ENCODE data around the gene IDS. TPM values are rescaled to one million over a fixed set of nuclear protein-coding genes. Genes with fewer than 3 reads are reported as not detected.
"Not testable (repeated sequence)": the region's sequence is repeated elsewhere in the genome, so short reads cannot be mapped to it uniquely, and the experiment has no call there.

IDS gene
- 43.2 TPM for polyA plus RNA-seq (2013, experiment 1 of 2; ENCODE audit: insufficient read length)
- polyA plus RNA-seq (2013, experiment 2 of 2; ENCODE audit: insufficient read length): 42.5 TPM

DNA sequence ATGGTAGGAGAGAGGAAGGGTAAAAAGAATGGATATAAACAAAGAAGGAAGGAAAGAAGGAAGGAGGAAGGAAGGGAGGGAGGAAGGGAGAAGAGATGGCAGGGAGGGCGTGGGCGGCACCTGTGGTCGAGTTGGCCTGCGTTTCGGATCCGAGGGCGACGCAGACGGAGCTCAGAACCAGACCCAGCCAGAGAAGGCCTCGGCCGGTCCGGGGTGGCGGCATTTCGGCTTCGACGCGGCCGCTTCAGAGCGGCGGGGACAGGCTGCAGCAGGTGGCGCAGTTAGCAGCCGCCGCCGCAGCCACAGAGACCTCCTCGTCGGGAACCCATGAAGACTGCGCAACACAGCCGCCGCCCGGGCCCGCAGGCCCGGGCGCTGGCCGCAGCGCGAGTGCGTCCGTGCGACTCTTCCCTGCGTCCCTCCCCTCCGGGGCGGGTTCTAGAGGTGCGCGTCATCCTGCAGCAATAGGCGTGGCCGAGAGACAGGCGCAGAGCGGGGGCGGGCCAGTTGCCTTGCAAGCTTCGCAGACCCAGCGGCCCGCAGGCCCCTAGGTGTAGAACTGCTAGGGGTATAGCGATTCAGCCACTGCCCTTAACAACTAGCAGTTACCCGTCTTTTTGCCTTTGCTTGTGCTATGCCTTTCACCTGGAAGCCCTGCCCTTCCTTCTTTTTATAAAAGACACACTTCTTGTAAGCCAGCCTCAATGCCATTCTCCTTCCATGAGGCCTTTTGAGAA is at the start of gene IDS:
Gene IDS (minus strand): TSS at position 392 of the 737 bp plus-strand sequence. CDS start 169 bp downstream, at position 223.
- DNase-seq: peak; percentile 82

GRCh38 chrX:149551939-149552248 is 46.8 kb upstream of the IDS start:
- DNase-seq: not testable (repeated sequence)

DNA sequence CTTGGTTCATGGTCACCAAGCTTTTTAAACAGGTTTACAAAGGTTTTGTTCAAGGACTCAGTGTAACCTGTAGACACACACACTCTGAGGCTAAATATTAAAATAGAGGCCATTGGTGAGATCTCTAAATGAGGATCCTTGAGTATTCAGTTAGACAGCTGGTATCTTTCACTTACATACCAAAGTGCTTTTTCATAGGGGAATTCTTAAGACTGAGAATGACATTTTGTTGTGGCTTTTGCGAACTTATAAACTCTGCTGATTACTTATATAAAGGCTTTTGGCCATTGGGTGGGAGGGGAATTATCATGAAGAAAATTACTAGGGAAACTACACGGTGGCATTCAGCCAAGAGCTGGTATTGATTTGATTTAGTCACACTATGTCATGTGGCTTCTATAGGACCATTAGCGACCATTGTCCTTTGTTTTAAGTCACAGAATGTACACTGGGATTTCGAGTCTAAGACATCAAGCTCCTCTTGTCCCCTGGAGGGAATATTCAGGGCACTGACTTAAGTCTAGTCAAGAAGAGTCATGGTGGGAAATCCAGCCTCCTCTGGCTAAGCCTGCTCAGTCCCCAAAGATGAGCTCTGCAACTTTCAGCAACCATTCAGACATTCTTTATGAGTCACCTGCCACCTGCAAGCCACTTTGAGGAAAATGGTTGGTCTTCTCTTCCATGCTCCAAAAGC is 46.3 kb upstream of the IDS start:
- not testable (repeated sequence) for DNase-seq

DNA sequence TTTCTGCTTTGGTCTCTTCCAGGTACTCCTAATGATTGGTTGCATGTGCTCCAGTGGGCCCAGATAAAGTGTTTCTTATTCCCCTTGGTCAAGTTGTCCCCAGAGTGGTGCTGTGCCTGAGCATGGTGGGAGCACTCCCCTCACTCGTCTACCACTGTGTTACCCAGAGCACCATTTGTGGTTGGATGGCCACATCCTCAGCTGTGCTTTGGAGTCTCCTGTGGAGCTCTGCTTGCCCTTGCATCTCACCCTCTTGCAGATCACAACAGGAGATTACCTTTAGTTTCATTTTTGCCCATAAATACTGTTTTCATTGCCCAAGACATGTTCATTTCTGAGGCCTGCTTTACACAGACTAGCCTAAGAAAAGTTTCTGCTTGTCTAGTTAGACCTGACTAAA is 45.3 kb upstream of the IDS start:
- not testable (repeated sequence) for DNase-seq

DNA sequence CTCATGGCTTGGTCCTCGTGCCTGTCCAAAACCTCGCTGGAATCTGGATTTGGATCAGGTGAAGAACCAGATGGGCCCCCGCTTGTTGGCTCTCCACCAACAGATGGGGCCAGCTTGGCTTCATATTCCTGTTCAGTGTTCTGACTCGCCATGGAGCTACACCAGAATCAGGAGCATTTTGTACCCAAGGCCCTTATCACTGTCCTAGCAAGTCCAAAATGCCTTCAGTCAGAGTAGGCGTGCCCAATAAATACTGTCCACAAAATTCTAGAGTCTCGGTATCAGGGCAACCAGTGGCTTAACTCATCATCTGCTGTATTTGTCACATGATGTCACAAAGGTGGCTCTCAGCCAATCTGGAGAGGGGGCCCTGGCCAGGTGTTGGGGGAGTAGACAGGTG is 44.6 kb upstream of the IDS start, which contains the start of gene HSFX3:
Gene HSFX3 (minus strand): TSS at position 224 of the 400 bp plus-strand sequence. CDS start 72 bp downstream, at position 152.
- not testable (repeated sequence) for DNase-seq

GRCh38 chrX:149547782-149548181 is 42.7 kb upstream of the IDS start:
- not testable (repeated sequence) for DNase-seq

DNA sequence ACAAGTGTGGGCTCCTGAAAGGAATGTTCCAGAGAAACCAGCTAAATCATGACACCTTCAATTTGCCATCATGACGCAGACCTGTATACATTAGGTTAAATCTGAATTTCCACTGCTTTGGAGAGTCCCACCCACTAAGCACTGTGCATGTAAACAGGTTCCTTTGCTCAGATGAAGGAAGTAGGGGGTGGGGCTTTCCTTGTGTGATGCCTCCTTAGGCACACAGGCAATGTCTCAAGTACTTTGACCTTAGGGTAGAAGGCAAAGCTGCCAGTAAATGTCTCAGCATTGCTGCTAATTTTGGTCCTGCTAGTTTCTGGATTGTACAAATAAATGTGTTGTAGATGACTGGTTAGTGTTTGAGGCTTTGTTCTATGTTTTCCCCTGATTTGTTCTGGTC is 41.9 kb upstream of the IDS start:
- DNase-seq: not testable (repeated sequence)

DNA sequence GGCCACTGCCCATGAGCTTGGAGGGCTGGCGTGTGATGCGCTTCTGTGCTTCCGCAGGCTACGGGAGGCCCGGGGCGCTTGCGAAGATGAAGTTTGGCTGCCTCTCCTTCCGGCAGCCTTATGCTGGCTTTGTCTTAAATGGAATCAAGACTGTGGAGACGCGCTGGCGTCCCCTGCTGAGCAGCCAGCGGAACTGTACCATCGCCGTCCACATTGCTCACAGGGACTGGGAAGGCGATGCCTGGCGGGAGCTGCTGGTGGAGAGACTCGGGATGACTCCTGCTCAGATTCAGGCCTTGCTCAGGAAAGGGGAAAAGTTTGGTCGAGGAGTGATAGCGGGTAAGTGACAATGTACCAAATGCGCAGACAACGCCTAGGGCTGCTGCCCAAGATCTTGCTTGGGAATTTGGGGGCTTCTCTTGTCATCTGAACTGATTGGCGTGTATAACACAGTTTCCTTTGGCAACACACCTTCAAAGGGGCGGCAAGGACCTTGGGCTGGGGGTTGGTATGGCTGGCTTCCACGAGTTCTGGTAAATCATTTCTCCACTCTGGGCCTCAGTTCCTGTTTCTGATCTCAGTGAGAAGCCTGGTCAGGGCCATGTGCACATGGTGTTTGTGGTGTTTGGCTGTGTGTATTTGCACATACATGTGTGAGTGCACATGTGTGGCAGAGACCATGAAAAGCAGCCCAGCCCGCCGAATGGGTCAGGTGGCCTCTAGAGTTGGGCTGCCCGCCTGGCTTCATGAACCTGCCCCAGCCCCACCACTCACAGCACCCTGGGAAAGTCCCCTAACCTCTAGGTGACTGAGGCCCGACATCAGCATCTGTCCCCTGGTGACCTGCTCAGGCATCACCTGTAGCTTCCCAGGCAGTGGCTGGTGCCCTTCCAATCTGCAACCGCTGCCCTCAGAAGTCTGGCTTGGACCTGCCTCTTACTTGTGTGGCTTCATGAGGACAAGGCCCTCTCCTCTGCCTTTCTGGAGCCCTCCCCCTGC is 40.7 kb upstream of the IDS start:
- DNase-seq: peak; percentile 3

DNA sequence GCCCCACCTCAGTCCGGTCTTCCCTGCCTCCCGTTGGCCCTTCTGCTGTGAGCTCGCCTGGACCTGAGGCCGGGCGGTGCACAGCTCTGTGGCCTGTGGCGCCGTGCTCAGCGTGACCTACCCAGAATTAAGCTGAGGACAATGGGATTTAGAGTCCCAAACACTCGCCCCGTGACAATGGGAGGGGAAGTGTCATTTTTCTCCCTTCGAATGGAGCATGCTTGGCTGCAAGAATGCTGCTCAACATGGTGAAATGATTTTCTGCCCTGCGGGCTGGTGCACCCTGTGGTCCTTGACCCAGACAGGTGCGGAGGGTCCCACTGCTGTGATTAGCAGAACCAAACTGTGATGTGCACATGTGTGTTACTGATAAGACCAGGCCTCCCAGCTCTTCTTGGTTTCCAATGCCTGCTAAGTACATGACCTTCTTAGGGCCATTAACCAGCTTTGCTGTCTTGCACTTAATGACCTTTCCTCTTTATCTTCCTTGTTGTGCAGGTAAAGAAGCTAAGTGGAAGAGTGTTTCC is 36.5 kb upstream of the IDS start:
- no peak for DNase-seq

DNA sequence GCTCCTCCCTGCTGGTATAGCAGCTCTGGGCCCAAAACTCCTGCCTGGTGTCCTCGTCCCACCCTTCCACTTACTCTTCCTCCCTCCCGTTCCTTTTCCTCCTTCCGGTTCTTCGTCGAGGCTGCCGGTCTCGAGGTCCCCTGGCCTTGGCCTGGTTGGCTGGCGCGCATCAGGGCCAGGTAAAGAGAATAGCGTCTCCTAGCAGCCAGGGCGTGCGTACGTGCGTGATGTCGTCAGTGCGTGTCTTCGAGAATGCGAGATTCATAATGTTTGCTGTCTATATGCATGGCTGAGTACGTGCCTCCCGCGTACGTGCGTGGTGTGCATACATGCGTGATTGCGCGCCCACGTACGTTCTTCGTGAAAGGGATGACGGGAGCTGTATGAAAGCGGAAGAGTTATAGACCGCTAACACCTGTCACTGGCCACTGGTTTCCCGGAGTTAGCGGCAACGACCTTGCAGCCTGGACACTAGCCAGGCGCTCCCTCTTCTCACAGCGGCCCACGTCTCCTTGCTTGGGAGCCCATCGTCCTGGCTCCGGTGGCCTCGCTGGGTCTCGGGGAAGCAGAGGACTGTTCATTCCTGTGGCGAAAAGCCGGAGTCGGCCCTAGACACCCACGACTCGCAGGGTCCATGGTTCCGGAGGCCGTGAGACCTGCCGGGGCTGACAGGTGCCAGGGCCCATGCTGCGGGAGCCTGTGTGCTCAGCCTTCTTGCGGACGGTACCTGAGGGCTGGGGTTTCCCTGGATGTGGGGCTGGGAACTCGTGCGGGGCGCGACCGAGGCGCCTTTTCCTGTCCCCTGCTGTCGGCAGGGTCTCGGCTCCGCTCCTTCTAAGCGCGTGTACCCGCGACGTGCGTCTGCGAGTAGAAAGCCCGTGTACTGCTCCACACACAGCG is 35.8 kb upstream of the IDS start, which contains the start of gene EOLA1:
Gene EOLA1 (plus strand): TSS at position 392 of the 900 bp plus-strand sequence. CDS start 4,619 bp downstream, outside the sequence.
- DNase-seq: peak; percentile 95

DNA sequence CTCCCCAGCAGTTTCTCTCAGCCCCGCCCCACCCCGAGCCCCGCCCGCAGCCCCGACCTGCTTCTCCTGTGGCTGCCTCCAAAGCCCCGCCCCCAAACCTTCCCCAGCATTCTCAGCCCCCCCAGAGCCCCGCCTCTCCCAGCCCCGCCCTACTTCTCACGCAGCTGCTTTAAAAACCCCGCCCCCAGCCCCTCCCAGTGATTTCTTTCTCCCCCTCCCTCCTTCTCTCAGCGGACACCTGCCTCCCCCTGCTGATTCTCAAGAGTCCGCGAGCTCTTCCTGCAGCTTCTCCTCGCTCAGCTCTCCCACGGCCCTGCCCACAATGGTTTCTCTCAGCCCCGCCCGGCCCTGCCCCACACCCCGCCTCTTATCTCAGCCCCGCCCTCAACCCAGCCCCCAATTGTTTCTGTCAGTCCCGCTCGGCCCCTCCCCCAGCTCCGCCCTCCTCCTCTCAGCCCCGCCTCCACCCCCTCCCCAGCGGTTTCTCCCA is 35.1 kb upstream of the IDS start:
- DNase-seq: peak; percentile 91

GRCh38 chrX:149539283-149540130 is 34.4 kb upstream of the IDS start:
- peak; percentile 93 for DNase-seq

DNA sequence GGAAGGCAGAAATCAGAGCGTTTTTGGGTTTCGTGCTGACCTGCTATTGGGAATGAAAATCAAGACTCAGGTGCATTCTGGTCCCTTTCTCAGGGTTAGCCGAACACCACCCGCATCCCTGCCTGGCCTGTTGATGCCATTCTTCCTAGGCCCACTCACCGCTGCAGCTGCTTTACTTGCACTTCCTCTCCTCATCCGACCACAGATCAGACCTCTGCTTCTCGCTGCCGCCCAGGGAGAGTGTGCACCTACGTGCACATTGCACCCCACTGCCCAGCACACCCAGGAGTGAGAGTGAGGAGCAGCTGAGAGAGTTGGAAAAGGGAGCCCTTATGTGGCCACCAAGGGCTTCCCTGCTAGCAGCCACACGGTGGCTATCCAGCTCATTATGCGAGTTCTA is 32.4 kb upstream of the IDS start:
- not testable (repeated sequence) for DNase-seq

- not testable (repeated sequence) for DNase-seq
Observed at GRCh38 chrX:149534926-149535602, 30.0 kb upstream of the IDS start.

DNA sequence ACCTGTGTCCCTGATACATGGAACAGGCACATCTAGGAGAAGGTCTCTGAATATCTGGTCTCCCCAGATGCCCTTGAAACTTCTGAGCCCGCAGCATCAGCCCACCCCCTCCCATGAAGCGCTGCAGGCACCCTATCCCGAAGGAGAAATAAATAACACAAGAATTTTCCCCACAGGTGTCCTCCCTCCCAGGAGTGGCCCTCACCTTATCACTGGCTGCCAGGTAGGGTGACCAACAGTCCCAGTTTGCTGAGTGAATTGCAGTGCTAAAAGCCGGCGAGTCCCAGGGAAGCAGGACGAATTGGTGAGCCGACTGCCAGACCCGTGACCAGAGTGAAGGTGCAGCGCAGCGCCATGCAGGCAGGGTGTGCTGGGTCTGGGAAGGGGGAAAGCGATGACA is 28.9 kb upstream of the IDS start:
- DNase-seq: not testable (repeated sequence)

- not testable (repeated sequence) for DNase-seq
Observed at GRCh38 chrX:149532868-149533267, 27.8 kb upstream of the IDS start.

DNA sequence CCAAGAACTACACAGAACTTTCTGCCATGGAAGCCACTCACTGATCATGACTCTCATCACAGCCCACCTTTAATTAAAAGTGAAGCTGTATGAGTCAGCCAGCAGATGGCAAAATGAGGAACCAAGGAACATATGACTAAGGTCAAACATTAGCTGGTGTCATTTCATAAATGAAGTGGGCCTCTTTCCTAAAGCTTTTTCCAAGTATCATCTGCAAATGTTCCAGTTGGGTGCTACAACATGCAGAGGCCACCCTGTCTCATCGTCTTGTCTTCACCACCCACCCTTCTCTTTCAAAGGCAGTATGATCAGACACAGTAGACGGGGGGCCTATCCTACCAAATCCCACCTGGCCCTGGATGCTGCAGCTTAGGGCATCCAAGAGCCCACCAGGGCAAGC is 26.5 kb upstream of the IDS start:
- no peak for DNase-seq

DNA sequence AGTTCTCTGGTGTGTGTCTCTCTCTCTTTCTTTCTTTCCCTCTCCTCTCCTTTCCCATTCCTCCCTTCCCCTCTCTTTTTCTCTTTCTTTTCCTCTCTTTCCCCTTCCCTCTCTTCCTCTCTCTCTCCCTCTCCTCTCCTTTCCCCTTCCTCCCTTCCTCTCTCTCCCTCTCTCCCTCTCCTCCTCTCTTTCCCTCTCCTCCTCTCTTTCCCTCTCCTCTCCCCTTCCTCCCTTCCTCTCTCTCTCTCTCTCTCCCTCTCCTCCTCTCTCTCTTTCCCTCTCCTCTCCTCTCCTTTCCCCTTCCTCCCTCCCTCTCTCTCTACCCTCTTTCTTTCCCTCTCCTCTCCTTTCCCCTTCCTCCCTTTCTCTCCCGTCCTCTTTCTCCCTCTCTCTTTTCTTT is 23.3 kb upstream of the IDS start:
- DNase-seq: no peak

- peak; percentile 10 for DNase-seq
Observed at GRCh38 chrX:149527705-149528104, 22.6 kb upstream of the IDS start.

All from fibroblast of skin of abdomen (primary cell).